Measurements from ENCODE around the gene PTGES3.
"Not testable (repeated sequence)": the region's sequence is repeated elsewhere in the genome, so short reads cannot be mapped to it uniquely, and the experiment has no call there.

The PTGES3 gene

GRCh38 chr12:56709759-56710376 lies 21.8 kb upstream of the PTGES3 start:
- no peak for DNase-seq (ENCODE audit: low read depth)

DNA sequence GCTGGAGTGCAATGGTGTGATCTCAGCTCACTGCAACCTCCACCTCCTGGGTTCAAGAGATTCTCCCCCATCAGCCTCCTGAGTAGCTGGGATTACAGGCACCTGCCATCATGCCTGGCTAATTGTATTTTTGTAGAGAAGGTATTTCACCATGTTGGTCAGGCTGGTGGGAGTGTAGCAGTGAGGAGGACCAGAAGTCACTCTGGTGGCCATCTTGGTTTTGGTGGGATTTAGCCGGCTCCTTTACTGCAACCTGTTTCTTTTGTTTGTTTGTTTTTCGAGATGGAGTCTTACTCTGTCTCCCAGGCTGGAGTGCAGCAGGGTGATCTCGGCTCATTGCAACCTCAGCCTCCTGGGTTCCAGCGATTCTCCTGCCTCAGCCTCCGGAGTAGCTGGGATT lies 16.4 kb upstream of the PTGES3 start:
- DNase-seq (ENCODE audit: low read depth) = not testable (repeated sequence)

DNA sequence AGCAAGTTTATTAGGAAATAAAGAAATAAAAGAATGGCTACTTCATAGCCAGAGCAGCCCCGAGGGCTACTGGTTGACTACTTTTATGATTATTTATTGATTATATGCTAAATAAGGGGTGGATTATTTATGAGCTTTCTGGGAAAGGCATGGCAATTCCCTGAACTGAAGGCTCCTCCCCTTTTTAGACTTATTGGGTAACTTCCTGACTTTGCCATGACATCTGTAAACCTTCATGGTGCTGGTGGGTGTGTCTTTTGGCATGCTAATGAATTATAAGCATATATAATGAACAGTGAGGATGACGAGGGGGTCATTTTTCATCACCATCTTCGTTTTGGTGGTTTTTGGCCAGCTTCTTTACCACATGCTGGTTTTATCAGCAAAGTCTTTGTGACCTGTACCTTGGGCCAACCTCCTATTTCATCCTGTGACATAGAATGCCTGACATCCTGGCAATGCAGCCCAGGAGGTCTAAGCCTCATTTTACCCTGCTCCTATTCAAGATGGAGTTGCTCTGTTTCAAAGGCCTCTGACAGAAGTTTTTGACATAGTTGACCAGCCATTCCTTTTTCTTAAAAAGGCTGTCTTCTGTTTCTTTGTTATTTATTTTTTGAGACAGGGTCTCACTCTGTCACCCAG lies 11.1 kb upstream of the PTGES3 start:
- DNase-seq (ENCODE audit: low read depth) = no peak

GRCh38 chr12:56695327-56696101 lies 7.4 kb upstream of the PTGES3 start:
- no peak for DNase-seq (ENCODE audit: low read depth)

GRCh38 chr12:56694161-56694560 lies 6.1 kb upstream of the PTGES3 start:
- no peak for DNase-seq (ENCODE audit: low read depth)

DNA sequence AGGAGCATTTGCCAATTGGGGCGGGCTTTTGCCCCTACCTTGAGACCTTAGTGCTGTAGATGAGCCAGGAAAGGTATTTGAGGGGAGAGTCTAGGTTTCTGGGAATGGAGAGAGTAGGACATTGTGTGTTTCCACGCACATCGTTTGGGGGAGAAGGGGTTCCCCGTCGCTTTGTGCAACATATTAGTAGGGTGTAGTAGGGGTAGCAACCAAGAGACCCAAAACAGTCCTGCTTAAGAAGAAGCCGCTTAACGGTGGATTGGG lies 694 bp upstream of the PTGES3 start:
- DNase-seq (ENCODE audit: low read depth) = no peak

- peak; percentile 46 for DNase-seq (ENCODE audit: low read depth)
These were observed 608 bp downstream of the PTGES3 start for GRCh38 chr12:56687223-56688128.

GRCh38 chr12:56684745-56685359 lies 3.2 kb downstream of the PTGES3 start:
- no peak for DNase-seq (ENCODE audit: low read depth)

- DNase-seq (ENCODE audit: low read depth) = no peak
These were observed 5.8 kb downstream of the PTGES3 start for GRCh38 chr12:56682323-56682722.

- DNase-seq (ENCODE audit: low read depth) = no peak
These were observed 8.1 kb downstream of the PTGES3 start for GRCh38 chr12:56679883-56680575.

- no peak for DNase-seq (ENCODE audit: low read depth)
These were observed 9.2 kb downstream of the PTGES3 start for GRCh38 chr12:56678852-56679251.

- no peak for DNase-seq (ENCODE audit: low read depth)
These were observed 10.4 kb downstream of the PTGES3 start for GRCh38 chr12:56677680-56678079.

DNA sequence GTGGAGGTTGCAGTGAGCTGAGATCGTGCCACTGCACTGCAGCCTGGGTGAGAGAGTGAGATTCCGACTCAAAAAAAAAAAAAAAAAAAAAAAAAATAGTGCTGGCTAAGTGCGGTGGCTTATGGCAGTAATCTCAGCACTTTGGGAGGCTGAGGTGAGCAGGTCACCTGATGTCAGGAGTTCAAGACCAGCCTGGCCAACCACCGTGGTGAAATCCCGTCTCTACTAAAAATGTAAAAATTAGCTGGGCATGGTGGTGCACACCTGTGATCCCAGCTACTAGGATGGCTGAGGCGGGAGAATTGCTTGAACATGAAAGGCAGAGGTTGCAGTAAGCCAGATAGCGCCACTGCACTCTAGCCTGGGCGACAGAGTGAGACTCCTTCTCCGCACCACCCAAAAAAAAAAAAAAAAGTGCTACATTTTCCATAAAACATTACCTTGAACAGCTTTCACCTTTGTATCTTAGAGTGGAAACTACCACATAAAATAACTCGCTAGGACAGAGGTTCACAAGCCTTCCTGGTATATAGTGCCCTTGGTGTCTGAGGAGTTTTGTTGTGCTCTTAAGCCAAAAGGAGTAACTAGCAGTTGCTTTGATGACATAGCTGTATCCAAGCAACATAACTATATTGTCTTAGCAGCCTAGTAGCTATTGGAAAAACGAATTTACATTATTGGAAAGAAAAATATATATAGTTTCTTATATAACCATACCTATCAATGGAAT lies 11.1 kb downstream of the PTGES3 start:
- DNase-seq (ENCODE audit: low read depth) = no peak

- DNase-seq (ENCODE audit: low read depth) = no peak
These were observed 16.5 kb downstream of the PTGES3 start for GRCh38 chr12:56671608-56672007.

DNA sequence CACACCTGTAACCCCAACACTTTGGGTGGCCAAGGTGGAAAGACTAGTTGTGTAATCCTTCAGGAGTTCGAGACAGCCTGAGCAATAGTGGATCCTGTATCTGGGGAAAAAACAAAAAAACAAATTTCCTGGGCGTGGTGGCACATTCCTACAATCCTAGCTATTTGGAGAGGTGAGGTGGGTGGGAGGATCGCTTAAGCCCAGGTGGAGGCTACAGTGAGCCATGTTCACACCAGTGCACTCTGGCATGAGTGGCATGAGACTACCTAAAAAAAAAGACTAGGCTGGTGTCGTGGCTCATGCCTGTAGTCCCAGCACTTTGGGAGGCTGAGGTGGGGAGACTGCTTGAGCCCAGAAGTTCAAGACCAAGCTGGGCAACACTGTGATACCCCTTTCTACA lies 17.2 kb downstream of the PTGES3 start:
- no peak for DNase-seq (ENCODE audit: low read depth)

DNA sequence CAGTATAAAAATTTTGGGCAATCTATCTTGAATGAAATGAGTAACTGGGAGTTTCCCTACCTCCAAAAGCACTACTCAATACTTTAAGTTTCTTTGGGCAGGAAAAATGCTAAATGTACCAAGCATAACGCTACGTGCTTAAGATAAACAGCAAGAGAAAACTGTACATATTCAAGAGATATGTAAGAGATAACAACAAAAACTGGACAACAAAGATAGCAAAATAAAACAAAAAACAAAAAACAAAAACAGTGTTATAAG lies 20.0 kb downstream of the PTGES3 start:
- no peak for DNase-seq (ENCODE audit: low read depth)

GRCh38 chr12:56661979-56662638 lies 26.0 kb downstream of the PTGES3 start:
- DNase-seq (ENCODE audit: low read depth) = no peak

DNA sequence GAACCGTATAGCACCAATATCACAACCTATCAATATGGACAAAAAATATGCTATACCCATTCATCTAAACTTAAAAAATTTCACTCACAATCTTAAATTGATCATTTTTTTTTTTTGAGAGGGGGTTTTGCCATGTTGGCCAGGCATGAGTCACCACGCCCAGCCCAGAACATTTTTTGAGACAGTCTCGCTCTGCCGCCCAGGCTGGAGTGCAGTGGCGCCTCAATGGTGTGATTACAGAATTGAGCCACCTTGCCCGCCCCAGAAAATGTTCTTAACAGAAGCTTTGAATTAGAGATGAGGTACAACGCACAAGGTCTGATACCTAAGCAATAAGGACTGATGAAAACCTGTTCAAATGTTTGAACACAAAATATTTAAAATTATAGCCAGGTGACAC lies 26.5 kb downstream of the PTGES3 start:
- no peak for DNase-seq (ENCODE audit: low read depth)

GRCh38 chr12:56658921-56659320 lies 29.2 kb downstream of the PTGES3 start:
- no peak for DNase-seq (ENCODE audit: low read depth)

Measured in activated T-helper 9 cell treated with anti-CD3 and anti-CD28 coated beads, Interleukin-2, amount 50 U/mL, for 16 hours (primary cell).